ENCODE data around the gene ATP6V0E1.

DNA sequence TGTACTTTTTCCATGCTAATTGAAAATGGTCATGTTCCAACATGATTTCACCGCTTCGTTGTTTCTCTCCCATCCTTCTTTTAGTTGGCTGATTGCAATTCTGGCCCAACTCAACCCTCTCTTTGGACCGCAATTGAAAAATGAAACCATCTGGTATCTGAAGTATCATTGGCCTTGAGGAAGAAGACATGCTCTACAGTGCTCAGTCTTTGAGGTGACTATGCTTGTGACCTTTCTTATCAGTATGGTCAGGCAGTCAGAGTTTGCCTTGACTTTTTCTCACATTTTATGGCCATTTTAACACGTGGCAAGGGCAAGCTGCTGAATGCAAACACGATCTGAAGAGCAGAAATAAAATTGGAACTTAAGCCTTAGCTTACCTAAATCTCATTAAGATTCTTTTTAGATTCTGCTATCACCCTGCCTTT is 36.6 kb downstream of the ATP6V0E1 start:
- TF ChIP-seq, protein P1, sequence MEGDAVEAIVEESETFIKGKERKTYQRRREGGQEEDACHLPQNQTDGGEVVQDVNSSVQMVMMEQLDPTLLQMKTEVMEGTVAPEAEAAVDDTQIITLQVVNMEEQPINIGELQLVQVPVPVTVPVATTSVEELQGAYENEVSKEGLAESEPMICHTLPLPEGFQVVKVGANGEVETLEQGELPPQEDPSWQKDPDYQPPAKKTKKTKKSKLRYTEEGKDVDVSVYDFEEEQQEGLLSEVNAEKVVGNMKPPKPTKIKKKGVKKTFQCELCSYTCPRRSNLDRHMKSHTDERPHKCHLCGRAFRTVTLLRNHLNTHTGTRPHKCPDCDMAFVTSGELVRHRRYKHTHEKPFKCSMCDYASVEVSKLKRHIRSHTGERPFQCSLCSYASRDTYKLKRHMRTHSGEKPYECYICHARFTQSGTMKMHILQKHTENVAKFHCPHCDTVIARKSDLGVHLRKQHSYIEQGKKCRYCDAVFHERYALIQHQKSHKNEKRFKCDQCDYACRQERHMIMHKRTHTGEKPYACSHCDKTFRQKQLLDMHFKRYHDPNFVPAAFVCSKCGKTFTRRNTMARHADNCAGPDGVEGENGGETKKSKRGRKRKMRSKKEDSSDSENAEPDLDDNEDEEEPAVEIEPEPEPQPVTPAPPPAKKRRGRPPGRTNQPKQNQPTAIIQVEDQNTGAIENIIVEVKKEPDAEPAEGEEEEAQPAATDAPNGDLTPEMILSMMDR (IDR thresholded peaks at IDR 0.05): no peak
- TF ChIP-seq ZFX (IDR thresholded peaks at IDR 0.05; ENCODE audit: borderline replicate concordance): no peak
